GM12875 (cell line): ENCODE results near the gene ARF1.

Experiments used
- H3K4me3 ChIP-seq: one replicate; pipeline ENCODE4 v1.5.1; 2011; ENCODE audit warnings: low read depth, low read length, control low read depth
- TF ChIP-seq, protein P1 (sequence below): IDR thresholded peaks from 2 replicates; pipeline ENCODE4 v1.5.1; 2011; ENCODE audit warnings: low read depth, mild to moderate bottlenecking, control low read depth, inconsistent platforms, low read length, moderate library complexity, borderline replicate concordance; ENCODE audit not compliant: insufficient read depth

ARF1 gene

DNA sequence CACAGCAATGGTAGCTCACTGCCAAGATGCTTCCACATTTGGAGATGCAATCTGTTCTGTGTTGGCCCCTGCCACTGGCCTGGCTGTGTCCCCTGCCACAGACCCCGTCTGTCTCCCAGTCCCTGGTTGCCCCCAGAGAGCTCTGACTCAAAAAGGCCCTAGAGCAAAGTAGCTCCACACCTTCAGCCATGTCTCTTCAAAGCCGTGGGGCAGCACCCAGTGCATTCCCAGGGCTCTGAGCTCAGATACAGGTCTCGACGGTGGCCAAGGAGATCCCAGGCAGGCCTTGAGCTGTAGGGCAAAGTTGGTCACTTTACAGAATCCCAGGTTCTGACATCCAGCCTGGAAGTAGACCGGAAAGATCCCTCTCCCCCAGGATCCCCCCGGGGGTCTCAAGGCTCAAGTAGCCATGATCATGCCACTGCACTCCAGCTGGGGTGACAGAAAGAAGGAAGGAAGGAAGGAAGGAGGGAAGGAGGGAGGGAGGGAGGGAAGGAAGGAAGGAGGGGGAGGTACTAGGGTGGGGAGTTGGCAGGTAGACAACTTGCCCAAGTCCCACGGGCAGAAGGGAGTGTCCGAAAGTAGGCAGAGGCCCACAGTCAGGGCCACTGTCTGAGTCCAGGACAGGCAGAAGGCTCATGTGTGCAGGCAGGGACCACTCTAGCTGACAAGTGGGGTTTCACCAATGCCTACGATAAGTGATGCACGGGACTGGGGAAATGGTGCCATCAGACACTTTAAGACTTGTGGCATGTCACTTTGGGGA, 4.8 kb upstream of the ARF1 start:
- TF ChIP-seq, protein P1, sequence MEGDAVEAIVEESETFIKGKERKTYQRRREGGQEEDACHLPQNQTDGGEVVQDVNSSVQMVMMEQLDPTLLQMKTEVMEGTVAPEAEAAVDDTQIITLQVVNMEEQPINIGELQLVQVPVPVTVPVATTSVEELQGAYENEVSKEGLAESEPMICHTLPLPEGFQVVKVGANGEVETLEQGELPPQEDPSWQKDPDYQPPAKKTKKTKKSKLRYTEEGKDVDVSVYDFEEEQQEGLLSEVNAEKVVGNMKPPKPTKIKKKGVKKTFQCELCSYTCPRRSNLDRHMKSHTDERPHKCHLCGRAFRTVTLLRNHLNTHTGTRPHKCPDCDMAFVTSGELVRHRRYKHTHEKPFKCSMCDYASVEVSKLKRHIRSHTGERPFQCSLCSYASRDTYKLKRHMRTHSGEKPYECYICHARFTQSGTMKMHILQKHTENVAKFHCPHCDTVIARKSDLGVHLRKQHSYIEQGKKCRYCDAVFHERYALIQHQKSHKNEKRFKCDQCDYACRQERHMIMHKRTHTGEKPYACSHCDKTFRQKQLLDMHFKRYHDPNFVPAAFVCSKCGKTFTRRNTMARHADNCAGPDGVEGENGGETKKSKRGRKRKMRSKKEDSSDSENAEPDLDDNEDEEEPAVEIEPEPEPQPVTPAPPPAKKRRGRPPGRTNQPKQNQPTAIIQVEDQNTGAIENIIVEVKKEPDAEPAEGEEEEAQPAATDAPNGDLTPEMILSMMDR, result no peak
- H3K4me3 ChIP-seq, result no peak overlapping the region

DNA sequence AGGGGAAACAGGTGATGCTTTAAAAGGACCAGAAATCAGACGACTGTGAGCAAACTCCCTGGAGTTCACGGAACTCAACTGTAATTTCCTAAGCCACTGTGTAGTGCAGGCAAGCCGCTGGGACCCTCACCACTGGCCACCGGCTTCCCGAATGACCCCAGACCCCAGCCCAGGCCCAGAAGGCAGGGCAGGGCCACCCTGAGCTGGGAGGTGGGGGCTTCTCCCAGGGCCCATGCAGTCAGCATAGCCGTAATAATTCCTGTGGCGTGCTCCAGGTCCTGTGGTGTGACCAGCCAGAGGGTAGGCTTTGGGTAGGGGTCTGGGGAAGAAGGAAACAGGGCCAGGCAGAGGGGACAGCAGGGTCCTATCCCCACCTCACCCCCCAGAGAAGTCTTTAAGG, 3.5 kb upstream of the ARF1 start:
- TF ChIP-seq, protein P1, result no peak
- no peak overlapping the region for H3K4me3 ChIP-seq

DNA sequence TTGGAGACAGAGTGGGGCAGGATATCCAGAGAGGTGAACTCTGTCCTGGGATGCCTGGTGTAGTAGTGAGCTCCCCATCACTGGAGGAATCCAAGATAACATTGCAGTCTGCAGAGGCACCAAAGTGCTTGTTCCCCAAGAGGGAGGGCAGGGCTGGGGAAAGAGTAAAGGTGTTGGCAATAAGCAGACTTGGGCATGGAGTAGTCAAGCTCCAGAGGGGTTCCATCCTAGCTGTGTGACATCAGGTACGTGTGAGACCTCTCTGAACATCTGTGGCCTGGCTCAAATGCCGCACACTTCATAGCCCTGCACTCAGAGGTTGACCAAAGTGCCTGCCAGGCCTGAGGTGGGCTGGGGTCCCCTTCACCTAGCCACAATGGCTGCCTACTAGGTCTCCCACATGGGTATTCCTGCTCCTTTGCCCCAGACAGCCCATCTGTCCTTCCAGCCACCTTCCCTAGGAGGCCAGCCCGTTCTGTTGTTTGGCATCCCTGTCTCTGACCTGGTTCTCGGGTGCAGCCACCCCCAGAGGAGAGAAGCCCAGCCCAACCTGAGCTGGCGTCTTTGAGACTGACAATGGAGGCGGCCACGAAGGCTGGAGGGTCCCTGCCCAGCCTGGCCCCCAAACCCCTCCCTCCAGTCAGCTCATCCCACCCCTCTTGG, 2.8 kb upstream of the ARF1 start:
- TF ChIP-seq, protein P1, result no peak
- no peak overlapping the region for H3K4me3 ChIP-seq

DNA sequence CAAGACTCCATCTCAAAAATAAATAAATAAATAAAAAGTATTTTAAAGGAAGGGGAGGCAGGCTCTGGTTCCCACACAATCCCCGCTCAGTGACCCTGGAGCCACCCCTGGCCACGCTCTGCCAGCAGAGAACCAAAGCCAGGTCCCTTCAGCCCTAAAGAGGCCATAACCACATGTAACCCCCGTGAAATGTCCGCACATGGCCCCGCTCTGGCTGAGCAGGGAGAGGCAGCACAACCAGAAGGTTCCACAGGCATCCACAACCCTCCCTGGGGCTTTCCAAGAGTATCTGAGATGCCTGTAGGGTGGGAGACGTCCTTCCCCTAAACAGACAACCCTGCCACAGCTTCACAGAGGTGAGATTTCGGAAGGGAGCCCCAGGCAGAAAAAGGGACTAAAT, 1.4 kb upstream of the ARF1 start:
- TF ChIP-seq, protein P1, result no peak

DNA sequence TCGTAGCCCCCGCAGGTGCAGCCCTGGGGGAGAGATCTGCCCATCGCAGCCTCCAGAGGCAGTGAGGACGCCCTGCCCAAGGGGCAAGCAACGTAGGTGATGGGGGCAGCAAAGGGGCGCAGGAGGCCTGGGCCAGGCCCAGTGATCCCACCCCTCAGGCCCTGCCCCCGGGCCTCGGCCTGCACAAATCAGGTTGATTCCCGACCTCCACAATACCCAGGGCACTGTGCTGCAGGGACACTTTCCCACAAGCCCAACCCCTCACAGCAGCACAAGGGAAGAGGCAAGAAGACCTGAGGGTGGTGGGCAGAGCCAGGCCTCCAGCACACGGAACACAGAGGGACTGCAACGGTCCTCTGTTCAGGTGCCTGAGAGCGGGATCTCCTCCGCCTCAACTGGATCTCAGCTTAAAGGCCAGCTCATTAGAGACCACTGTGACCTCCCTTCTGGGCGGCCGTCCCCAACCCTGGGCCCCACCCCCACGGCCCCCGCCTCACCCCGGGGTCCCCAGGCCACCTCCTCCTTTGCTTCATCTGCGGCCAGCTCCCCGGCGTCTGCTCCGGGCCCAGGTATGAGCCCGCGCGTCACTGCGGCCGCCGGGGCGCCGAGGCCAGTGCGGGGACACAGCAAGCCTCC, 812 bp upstream of the ARF1 start:
- TF ChIP-seq, protein P1, result no peak
- H3K4me3 ChIP-seq, result peak overlapping the region; percentile 85

More for the DNA sequence above, 1.4 kb upstream of the ARF1 start:
- H3K4me3 ChIP-seq, result peak overlapping the region; percentile 85

DNA sequence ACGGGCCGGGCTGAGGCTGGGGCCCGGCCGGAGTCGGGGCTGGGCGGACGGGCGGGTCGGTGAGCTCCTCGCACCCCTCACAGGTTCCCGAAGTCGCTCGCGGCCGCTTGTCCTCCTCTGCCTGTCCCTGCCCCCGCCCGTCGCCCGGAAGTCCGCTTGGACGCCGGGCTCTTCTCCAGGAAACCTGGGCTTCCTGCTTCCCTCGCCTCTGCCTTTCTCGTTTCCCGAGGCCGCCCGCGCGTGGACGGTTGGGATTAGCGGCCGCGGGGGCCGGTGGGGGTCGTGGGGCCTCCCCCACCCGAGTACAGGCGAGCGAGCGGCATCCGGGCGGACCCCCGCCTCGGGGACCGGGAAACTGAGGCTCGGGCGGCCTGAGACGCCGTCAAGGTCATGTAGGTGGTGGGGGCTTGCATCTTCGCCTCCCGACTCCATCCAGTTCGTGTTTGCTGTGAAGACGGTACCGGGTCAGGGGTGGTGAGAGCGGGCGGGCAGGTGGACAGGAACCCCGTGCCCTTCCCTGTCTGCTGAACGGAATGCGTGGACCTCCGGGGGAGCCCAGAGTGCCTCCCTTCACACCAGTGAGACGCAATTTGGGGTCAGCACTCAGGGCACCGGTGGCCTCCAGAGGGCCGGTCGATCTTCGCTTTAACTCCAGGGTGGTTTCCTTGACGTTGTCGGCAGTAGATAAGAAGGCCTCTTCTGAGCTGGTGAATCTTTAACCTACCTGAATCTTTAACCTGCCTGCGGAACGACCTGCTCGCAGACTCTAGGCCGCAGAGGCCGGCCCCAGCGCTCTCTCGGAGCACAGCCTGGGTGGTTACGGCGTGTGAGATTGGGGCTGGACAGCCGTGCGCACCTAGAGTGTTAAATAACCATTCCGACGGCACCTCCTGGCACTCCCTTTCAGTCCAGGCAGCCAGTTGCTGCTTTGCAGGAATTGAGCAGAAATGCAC, 686 bp downstream of the ARF1 start:
- H3K4me3 ChIP-seq, result peak overlapping the region; percentile 85
- TF ChIP-seq, protein P1, result no peak
